Measurements from ENCODE around the gene TBXT.

GRCh38 chr6:166165558-166166313, 1.9 kb downstream of the TBXT start:
- TF ChIP-seq REST (IDR thresholded peaks at IDR 0.05; ENCODE audit: insufficient read depth in 1 of 2, low read depth in 2 of 2, low read length in 2 of 2) = no peak
- no peak for TF ChIP-seq TAF1 (IDR thresholded peaks at IDR 0.05; ENCODE audit: borderline replicate concordance, insufficient read depth, low read length)
